Keratinocyte (primary cell): Measurements from ENCODE around the gene HSF5.

ENCODE experiments used
- CTCF ChIP-seq, 3 experiments: IDR thresholded peaks in 1 of 3; conservative IDR thresholded peaks in 1 of 3; optimal IDR thresholded peaks in 1 of 3; 2 replicates in 2 of 3; 3 replicates in 1 of 3; pipeline versions ENCODE3 to v1.5.1; 2011; ENCODE audit warnings: low read length in 3 of 3, mild to moderate bottlenecking in 3 of 3, moderate library complexity in 2 of 3, control low read depth in 1 of 3, inconsistent platforms in 1 of 3; ENCODE audit not compliant: insufficient read depth in 2 of 3; ENCODE audit errors: extremely low read depth in 1 of 3
- EZH2 ChIP-seq: IDR thresholded peaks from one replicate; pipeline ENCODE4 v1.6.1; 2012; ENCODE audit warnings: inconsistent platforms, mild to moderate bottlenecking, low read length, moderate library complexity

DNA sequence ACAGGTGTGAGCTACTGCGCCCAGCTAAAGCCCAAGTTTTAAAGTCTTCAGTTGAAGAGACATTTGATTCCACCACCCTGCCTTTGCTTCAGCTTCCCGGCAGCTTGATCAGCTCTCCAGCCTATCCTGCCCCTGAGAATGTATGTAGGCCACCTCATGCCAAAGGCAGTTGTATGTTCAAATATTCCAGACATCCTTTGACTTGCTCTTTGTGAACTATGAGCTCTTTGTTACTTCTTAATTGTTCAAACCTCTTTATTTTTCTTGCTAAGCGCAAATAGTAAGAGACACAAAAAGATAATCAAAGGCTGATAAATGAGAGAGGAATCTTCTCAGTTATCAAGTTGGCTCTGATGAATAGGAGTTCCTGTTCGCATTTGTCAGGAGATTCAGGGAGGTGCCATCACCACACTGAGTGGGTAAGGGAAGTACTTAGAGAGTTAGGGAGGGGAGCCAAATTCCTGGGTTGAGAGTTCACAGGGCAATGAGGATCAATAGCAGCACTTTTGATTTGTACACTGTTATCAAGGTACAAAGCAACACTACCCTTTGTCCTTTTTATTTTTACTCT is 104.2 kb downstream of the HSF5 start:
- TF ChIP-seq CTCF (optimal IDR thresholded peaks at IDR 0.05 in 1 of 3, IDR thresholded peaks at IDR 0.05 in 1 of 3, conservative IDR thresholded peaks at IDR 0.05 in 1 of 3; ENCODE audit: extremely low read depth in 1 of 3, insufficient read depth in 2 of 3, low read length in 3 of 3), result no peak
- TF ChIP-seq EZH2, result no peak
